ENCODE results near the gene SFN. TPM values are rescaled to one million over a fixed set of nuclear protein-coding genes. Genes with fewer than 3 reads are reported as not detected.

SFN gene
- total and polyA plus RNA-seq, 5 donors from 2014 or later = 1.3 TPM; not detected in 4

DNA sequence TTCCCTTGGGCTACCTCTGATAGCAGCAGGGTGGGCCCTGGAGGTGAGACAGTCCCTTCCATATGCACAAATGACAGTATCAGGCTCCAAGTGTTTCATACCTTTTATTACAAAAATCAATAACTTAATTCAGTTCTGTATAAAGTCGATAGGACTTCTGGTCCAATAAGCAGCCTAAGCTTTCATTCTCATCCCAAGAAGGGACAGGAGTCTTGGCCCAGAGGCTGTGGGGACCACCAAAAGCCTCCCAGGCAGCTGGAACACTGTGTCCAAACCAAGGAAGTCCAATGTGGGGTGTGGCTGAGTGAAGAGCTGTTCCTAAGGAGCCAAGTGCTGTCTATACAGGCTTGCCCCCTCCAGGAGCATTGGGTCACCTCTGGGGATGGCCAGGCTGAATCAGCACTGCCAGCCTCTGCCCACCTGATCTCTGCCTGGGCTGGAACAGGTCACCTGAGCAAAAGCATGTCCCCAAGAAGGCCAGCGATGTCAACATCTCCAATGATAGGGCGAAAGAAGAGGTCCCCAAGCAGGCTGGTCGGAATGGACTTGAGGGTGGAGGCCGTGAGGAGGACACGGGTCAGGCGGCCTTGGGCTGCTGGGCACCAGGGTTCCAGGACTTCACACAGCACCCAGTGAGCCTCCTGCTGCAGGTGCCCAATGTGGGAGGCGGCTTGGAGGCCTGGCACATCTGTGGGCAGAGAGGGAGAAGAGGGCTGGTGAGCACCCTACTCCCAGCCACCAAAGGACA, 48.6 kb downstream of the SFN start:
- H3K9me3 ChIP-seq (ENCODE audit: control insufficient read depth in 2 of 2, low read length in 2 of 2) = no peaks in the 10 kb centered on the region
- Mint-ChIP-seq H3K4me3 (no peak overlapping the region), H3K4me1 (no peaks in the 10 kb centered on the region), H3K27me3 (peaks cover 5% of the 10 kb centered on the region), H3K9me3 (no peaks in the 10 kb centered on the region), H3K27ac (no peak overlapping the region), H3K36me3 (no peaks in the 10 kb centered on the region)
- no peaks in the 10 kb centered on the region for H3K4me1 ChIP-seq (ENCODE audit: control insufficient read depth, insufficient read depth, low read length, poor library complexity, severe bottlenecking)
- no peak overlapping the region for H3K4me3 ChIP-seq (ENCODE audit: low read depth, low read length)
- peaks cover 3% of the 10 kb centered on the region for H3K27me3 ChIP-seq (ENCODE audit: control insufficient read depth, insufficient read depth, low read length)
- DNase-seq = no peak
- H3K36me3 ChIP-seq (ENCODE audit: control insufficient read depth, insufficient read depth, low read length) = no peaks in the 10 kb centered on the region
- no peak for ATAC-seq (ENCODE audit: low read depth in 2 of 2)
- H3K27ac ChIP-seq (ENCODE audit: insufficient read depth, low read length, poor library complexity, severe bottlenecking) = no peak overlapping the region

DNA sequence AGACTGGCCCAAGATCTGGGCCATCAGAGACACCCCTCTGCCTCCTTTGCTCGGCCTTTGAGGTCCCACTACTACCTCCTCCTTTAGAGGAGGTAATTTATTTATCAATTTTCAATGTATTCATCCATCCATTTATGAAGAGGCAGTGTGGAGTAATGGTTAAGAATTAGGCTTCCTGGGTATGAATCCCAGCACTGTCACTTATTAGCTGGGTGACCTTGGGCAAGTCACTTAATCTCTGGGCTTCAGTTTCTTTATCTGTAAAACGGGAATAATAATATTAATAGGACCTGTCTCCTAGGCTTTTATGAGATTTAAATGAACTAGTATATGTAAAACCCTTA, 49.2 kb downstream of the SFN start:
- ATAC-seq (ENCODE audit: low read depth in 2 of 2) = no peak
- H3K36me3 ChIP-seq (ENCODE audit: control insufficient read depth, insufficient read depth, low read length) = no peaks in the 10 kb centered on the region
- H3K36me3 Mint-ChIP-seq = no peaks in the 10 kb centered on the region

DNA sequence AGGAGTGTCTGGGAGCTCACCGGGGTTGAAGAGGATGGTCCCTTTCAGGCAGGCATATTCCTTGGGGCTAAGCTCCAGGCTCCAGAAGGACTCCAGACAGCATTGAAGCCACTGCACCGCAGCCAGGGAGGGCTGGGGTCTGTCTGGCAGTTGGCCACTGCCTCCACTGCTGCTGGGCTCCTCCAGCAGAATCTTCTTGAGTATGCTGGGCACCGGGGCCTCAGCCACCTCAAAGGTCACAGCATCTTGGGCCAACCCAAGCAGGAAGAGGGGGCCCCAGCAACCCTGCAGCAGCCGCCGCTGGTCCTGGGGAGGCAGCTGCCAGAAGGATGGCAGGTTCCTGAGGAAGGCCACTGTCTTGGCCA, 50.4 kb downstream of the SFN start:
- no peaks in the 10 kb centered on the region for H3K9me3 ChIP-seq (ENCODE audit: control insufficient read depth in 2 of 2, low read length in 2 of 2)
- Mint-ChIP-seq H3K4me1 (no peaks in the 10 kb centered on the region), H3K27me3 (peaks cover 5% of the 10 kb centered on the region), H3K9me3 (no peaks in the 10 kb centered on the region), H3K36me3 (no peaks in the 10 kb centered on the region), H3K4me3 (no peak overlapping the region), H3K27ac (no peak overlapping the region)
- H3K27me3 ChIP-seq (ENCODE audit: control insufficient read depth, insufficient read depth, low read length) = peaks cover 3% of the 10 kb centered on the region
- no peak overlapping the region for H3K27ac ChIP-seq (ENCODE audit: insufficient read depth, low read length, poor library complexity, severe bottlenecking)
- no peaks in the 10 kb centered on the region for H3K4me1 ChIP-seq (ENCODE audit: control insufficient read depth, insufficient read depth, low read length, poor library complexity, severe bottlenecking)
- no peaks in the 10 kb centered on the region for H3K36me3 ChIP-seq (ENCODE audit: control insufficient read depth, insufficient read depth, low read length)
- no peak overlapping the region for H3K4me3 ChIP-seq (ENCODE audit: low read depth, low read length)
- no peak for ATAC-seq (ENCODE audit: low read depth in 2 of 2)
- no peak for DNase-seq

More for the DNA sequence above, 49.2 kb downstream of the SFN start:
- H3K9me3 ChIP-seq (ENCODE audit: control insufficient read depth in 2 of 2, low read length in 2 of 2) = no peaks in the 10 kb centered on the region
- no peak overlapping the region for H3K4me3 ChIP-seq (ENCODE audit: low read depth, low read length)
- no peak overlapping the region for H3K27ac ChIP-seq (ENCODE audit: insufficient read depth, low read length, poor library complexity, severe bottlenecking)
- peaks cover 3% of the 10 kb centered on the region for H3K27me3 ChIP-seq (ENCODE audit: control insufficient read depth, insufficient read depth, low read length)
- Mint-ChIP-seq H3K4me3 (no peak overlapping the region), H3K4me1 (no peaks in the 10 kb centered on the region), H3K9me3 (no peaks in the 10 kb centered on the region), H3K27me3 (peaks cover 5% of the 10 kb centered on the region), H3K27ac (no peak overlapping the region)
- no peaks in the 10 kb centered on the region for H3K4me1 ChIP-seq (ENCODE audit: control insufficient read depth, insufficient read depth, low read length, poor library complexity, severe bottlenecking)
- no peak for DNase-seq

Other genes starting within 250 kb of the SFN start
- 139 TPM for gene ARID1A, start 167.1 kb upstream of the SFN start, total RNA-seq
- gene ARID1A, start 167.1 kb upstream of the SFN start, polyA plus RNA-seq = 10 to 100 TPM in 3 of 4 donors, 1 to 10 TPM in 1; 9.5 to 13.4 (median 13.0) TPM
- 8.6 TPM for gene PIGV, start 75.2 kb upstream of the SFN start, total RNA-seq
- gene PIGV, start 75.2 kb upstream of the SFN start, polyA plus RNA-seq = 10 to 100 TPM in 2 of 4 donors, 1 to 10 TPM in 2; 8.3 to 13.2 (median 9.8) TPM
- gene ZDHHC18, start 36.5 kb upstream of the SFN start, total RNA-seq = 73.6 TPM
- 10 to 100 TPM in 2 of 4 donors, 1 to 10 TPM in 2; 4.4 to 14.8 (median 10.3) TPM for gene ZDHHC18, start 36.5 kb upstream of the SFN start, polyA plus RNA-seq
- gene GPN2, start 27.1 kb downstream of the SFN start, total RNA-seq = 45.5 TPM
- 10 to 100 TPM; 12.1 to 32.1 (median 20.5) TPM for gene GPN2, start 27.1 kb downstream of the SFN start, polyA plus RNA-seq
- 26.7 TPM for gene GPATCH3, start 37.3 kb downstream of the SFN start, total RNA-seq
- 10 to 100 TPM; 14.0 to 19.0 (median 17.6) TPM for gene GPATCH3, start 37.3 kb downstream of the SFN start, polyA plus RNA-seq
- gene NR0B2, start 50.8 kb downstream of the SFN start, total RNA-seq = not detected
- not detected for gene NR0B2, start 50.8 kb downstream of the SFN start, polyA plus RNA-seq
- gene NUDC, start 58.6 kb downstream of the SFN start, total RNA-seq = 41.2 TPM
- 10 to 100 TPM; 75.0 to 93.4 (median 84.8) TPM for gene NUDC, start 58.6 kb downstream of the SFN start, polyA plus RNA-seq
- gene KDF1, start 97.3 kb downstream of the SFN start, total RNA-seq = 0.54 TPM
- gene KDF1, start 97.3 kb downstream of the SFN start, polyA plus RNA-seq = 1 to 10 TPM in 3 of 4 donors, under 1 TPM in 1; 0.91 to 3.9 (median 3.2) TPM
- gene TRNP1, start 130.5 kb downstream of the SFN start, total RNA-seq = not detected
- not detected for gene TRNP1, start 130.5 kb downstream of the SFN start, polyA plus RNA-seq
- not detected for gene TENT5B, start 149.7 kb downstream of the SFN start, total RNA-seq
- not detected for gene TENT5B, start 149.7 kb downstream of the SFN start, polyA plus RNA-seq